LNCaP clone FGC (cell line): ENCODE measurements around the gene ARMS2.

Experiments used
- DNase-seq: peaks from one replicate; pipeline ENCODE4 v3.0.0-alpha.2; 2011; ENCODE audit warnings: low read depth
- H3K4me3 ChIP-seq: 2 replicates; pipeline ENCODE4 v1.5.1; 2011; ENCODE audit warnings: mild to moderate bottlenecking, low read depth, low read length, control low read depth
- CTCF ChIP-seq: IDR thresholded peaks from 2 replicates; pipeline ENCODE4 v1.5.1; 2012; ENCODE audit warnings: mild to moderate bottlenecking; ENCODE audit not compliant: control insufficient read depth, insufficient read depth; ENCODE audit errors: extremely low read depth

The ARMS2 gene

GRCh38 chr10:122464250-122464510 lies 9.7 kb downstream of the ARMS2 start:
- no peak for TF ChIP-seq CTCF
- H3K4me3 ChIP-seq: no peak overlapping the region
- no peak for DNase-seq

GRCh38 chr10:122464586-122464985 lies 10.1 kb downstream of the ARMS2 start:
- DNase-seq: no peak
- no peak for TF ChIP-seq CTCF
- H3K4me3 ChIP-seq: no peak overlapping the region

- no peak overlapping the region for H3K4me3 ChIP-seq
- TF ChIP-seq CTCF: no peak
- no peak for DNase-seq
These were observed 11.1 kb downstream of the ARMS2 start for GRCh38 chr10:122465401-122466040.

GRCh38 chr10:122466951-122467381 lies 12.5 kb downstream of the ARMS2 start:
- no peak for DNase-seq
- H3K4me3 ChIP-seq: no peak overlapping the region
- TF ChIP-seq CTCF: no peak

GRCh38 chr10:122467701-122468100 lies 13.2 kb downstream of the ARMS2 start:
- TF ChIP-seq CTCF: no peak
- no peak for DNase-seq
- no peak overlapping the region for H3K4me3 ChIP-seq

- no peak for DNase-seq
- TF ChIP-seq CTCF: no peak
- no peak overlapping the region for H3K4me3 ChIP-seq
These were observed 14.0 kb downstream of the ARMS2 start for GRCh38 chr10:122468307-122468925.
